Stimulated activated CD4-positive, alpha-beta T cell treated with anti-CD3 and anti-CD28 coated beads, Interleukin-2, amount 100 ng/mL, for 48 hours (primary cell): ENCODE results near the gene CAST.

ENCODE experiments used
- DNase-seq, 2 donors: peaks; one replicate each; pipeline ENCODE4 v3.0.0-alpha.2; 2020

The CAST gene

GRCh38 chr5:96648593-96648992 is 13.6 kb upstream of the CAST start:
- DNase-seq, result no peak

GRCh38 chr5:96649251-96649662 is 12.9 kb upstream of the CAST start:
- no peak for DNase-seq

- DNase-seq, result no peak
These were observed 12.3 kb upstream of the CAST start for GRCh38 chr5:96649681-96650540.

- DNase-seq, result no peak
These were observed 11.1 kb upstream of the CAST start for GRCh38 chr5:96651047-96651446.

- peak in 1 of 2 donors; percentile 11 for DNase-seq
These were observed 10.0 kb upstream of the CAST start for GRCh38 chr5:96651948-96652753.

- DNase-seq, result no peak
These were observed 9.3 kb upstream of the CAST start for GRCh38 chr5:96652769-96653454.

- DNase-seq, result no peak
These were observed 8.0 kb upstream of the CAST start for GRCh38 chr5:96654209-96654608.

- no peak for DNase-seq
These were observed 7.1 kb upstream of the CAST start for GRCh38 chr5:96655085-96655484.

- DNase-seq, result no peak
These were observed 6.7 kb upstream of the CAST start for GRCh38 chr5:96655506-96655905.

GRCh38 chr5:96657068-96657467 is 5.1 kb upstream of the CAST start:
- peak; percentile 21 to 45 for DNase-seq

- DNase-seq, result no peak
These were observed 3.9 kb upstream of the CAST start for GRCh38 chr5:96658272-96658671.

GRCh38 chr5:96659170-96659569 is 3.0 kb upstream of the CAST start:
- no peak for DNase-seq

GRCh38 chr5:96660971-96661854 is 963 bp upstream of the CAST start:
- peak in 1 of 2 donors; percentile 21 for DNase-seq

- DNase-seq, result peak; percentile 79 to 85
These were observed 746 bp downstream of the CAST start for GRCh38 chr5:96662725-96663518.

- DNase-seq, result no peak
These were observed 1.4 kb downstream of the CAST start for GRCh38 chr5:96663608-96664007.

GRCh38 chr5:96664669-96665068 is 2.5 kb downstream of the CAST start:
- DNase-seq, result no peak

GRCh38 chr5:96668725-96669124 is 6.5 kb downstream of the CAST start:
- no peak for DNase-seq

GRCh38 chr5:96669909-96670308 is 7.7 kb downstream of the CAST start:
- DNase-seq, result no peak

GRCh38 chr5:96671441-96671840 is 9.3 kb downstream of the CAST start:
- DNase-seq, result no peak

- DNase-seq, result no peak
These were observed 11.0 kb downstream of the CAST start for GRCh38 chr5:96673127-96673526.

GRCh38 chr5:96675882-96676281 is 13.7 kb downstream of the CAST start:
- DNase-seq, result no peak

- DNase-seq, result no peak
These were observed 15.3 kb downstream of the CAST start for GRCh38 chr5:96677496-96677895.
